NCI-H2029 treated with DMSO at 0.1 percent for 48 hours (cell line): ENCODE results near the gene NACC1.
"Not testable (repeated sequence)": the region's sequence is repeated elsewhere in the genome, so short reads cannot be mapped to it uniquely, and the experiment has no call there.

Experiments used
- DNase-seq: peaks from one replicate; lab custom pipeline; 2025; lab: John Stamatoyannopoulos, UW

The NACC1 gene

GRCh38 chr19:13164343-13165161 is 46.5 kb downstream of the NACC1 start:
- DNase-seq: no peak

- DNase-seq: no peak
These were observed 47.3 kb downstream of the NACC1 start for GRCh38 chr19:13165162-13165997.

- DNase-seq: not testable (repeated sequence)
These were observed 48.1 kb downstream of the NACC1 start for GRCh38 chr19:13166151-13166550.

- no peak for DNase-seq
These were observed 51.7 kb downstream of the NACC1 start for GRCh38 chr19:13169769-13170168.

- no peak for DNase-seq
These were observed 53.1 kb downstream of the NACC1 start for GRCh38 chr19:13171146-13171545.

GRCh38 chr19:13172346-13173138 is 54.5 kb downstream of the NACC1 start:
- DNase-seq: peak; percentile 61

GRCh38 chr19:13173139-13173737 is 55.2 kb downstream of the NACC1 start:
- no peak for DNase-seq

- no peak for DNase-seq
These were observed 58.3 kb downstream of the NACC1 start for GRCh38 chr19:13176345-13176744.

- DNase-seq: not testable (repeated sequence)
These were observed 59.5 kb downstream of the NACC1 start for GRCh38 chr19:13177584-13177983.

GRCh38 chr19:13178291-13178690 is 60.2 kb downstream of the NACC1 start:
- not testable (repeated sequence) for DNase-seq

- no peak for DNase-seq
These were observed 63.8 kb downstream of the NACC1 start for GRCh38 chr19:13181747-13182388.

GRCh38 chr19:13184926-13185325 is 66.9 kb downstream of the NACC1 start:
- not testable (repeated sequence) for DNase-seq

- not testable (repeated sequence) for DNase-seq
These were observed 67.9 kb downstream of the NACC1 start for GRCh38 chr19:13185763-13186657.

GRCh38 chr19:13186688-13187087 is 68.6 kb downstream of the NACC1 start:
- DNase-seq: not testable (repeated sequence)

GRCh38 chr19:13187419-13187818 is 69.4 kb downstream of the NACC1 start:
- DNase-seq: no peak

- no peak for DNase-seq
These were observed 71.5 kb downstream of the NACC1 start for GRCh38 chr19:13189600-13189999.
